Left ventricle myocardium inferior (tissue), 1 donor: ENCODE data around the gene TBC1D4. TPM values are rescaled to one million over a fixed set of nuclear protein-coding genes. Genes with fewer than 3 reads are reported as not detected.

ENCODE experiments used
- DNase-seq: peaks from one replicate; pipeline ENCODE4 v3.0.0-alpha.2; 2020
- H3K27ac ChIP-seq: fragments of 200-600 bp; replicated peaks from 2 replicates; pipeline ENCODE4 v1.8.0; 2021
- H3K27me3 ChIP-seq: fragments of 200-600 bp; 2 replicates; pipeline ENCODE4 v1.8.0; 2021; ENCODE audit warnings: low read depth
- H3K36me3 ChIP-seq: fragments of 200-600 bp; 2 replicates; pipeline ENCODE4 v1.8.0; 2021
- H3K4me1 ChIP-seq: fragments of 200-600 bp; 2 replicates; pipeline ENCODE4 v1.8.0; 2021
- H3K4me3 ChIP-seq: fragments of 200-600 bp; 2 replicates; pipeline ENCODE4 v1.8.0; 2021; ENCODE audit warnings: mild to moderate bottlenecking, moderate library complexity
- H3K9me3 ChIP-seq: fragments of 200-600 bp; replicated peaks from 2 replicates; pipeline ENCODE4 v1.8.0; 2021
- intact Hi-C: fragments of 100-400 bp; cut with micrococcal nuclease; formaldehyde crosslinking; loops from one replicate; pipeline ENCODE4 v1.11.0; 2022
- total RNA-seq: library from RNA; stranded (reverse); fragmentation: NEBNext Ultra II Directional; extraction: Animal tissue kit (Norgen Biotek cat#: 25700); gene quantifications from one replicate; pipeline ENCODE4 v1.2.1, GENCODE V29; 2021
- TF ChIP-seq, protein P1 (sequence below): fragments of 200-600 bp; IDR thresholded peaks from 2 replicates; pipeline ENCODE4 v1.8.0; 2021; ENCODE audit warnings: antibody characterized with exemption, mild to moderate bottlenecking, borderline replicate concordance
- donor health status: DM: no; HTN: yes; CAD: no; lungs with severe emphysema.

TBC1D4 gene
- total RNA-seq, 1 donor from 2014 or later = 97.5 TPM

DNA sequence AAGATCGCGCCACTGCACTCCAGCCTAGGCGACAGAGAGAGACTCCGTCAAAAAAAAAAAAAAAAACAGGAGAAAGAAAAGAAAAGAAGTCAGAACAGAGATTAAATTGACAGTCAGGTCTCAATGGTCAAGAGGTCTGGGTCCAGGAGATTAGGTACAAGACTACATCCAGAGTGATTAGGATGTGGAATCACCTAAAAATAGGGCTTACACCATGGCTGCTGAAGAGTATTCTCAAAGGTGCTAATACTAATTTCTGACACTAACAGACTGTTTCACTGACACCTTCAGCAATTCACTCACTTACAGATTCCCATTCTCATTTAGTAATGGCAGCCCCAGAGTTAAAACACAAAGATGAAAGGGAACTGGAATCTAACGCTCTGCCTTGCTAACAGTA, 91.7 kb downstream of the TBC1D4 start:
- Histone ChIP-seq H3K36me3 (no peaks in the 10 kb centered on the region), H3K27ac (peak overlapping the region; percentile 33), H3K27me3 (no peaks in the 10 kb centered on the region), H3K9me3 (no peaks in the 10 kb centered on the region), H3K4me3 (no peak overlapping the region), H3K4me1 (peaks cover 62% of the 10 kb centered on the region)
- no peak for DNase-seq
- intact Hi-C loops = no loop called here
- TF ChIP-seq, protein P1, sequence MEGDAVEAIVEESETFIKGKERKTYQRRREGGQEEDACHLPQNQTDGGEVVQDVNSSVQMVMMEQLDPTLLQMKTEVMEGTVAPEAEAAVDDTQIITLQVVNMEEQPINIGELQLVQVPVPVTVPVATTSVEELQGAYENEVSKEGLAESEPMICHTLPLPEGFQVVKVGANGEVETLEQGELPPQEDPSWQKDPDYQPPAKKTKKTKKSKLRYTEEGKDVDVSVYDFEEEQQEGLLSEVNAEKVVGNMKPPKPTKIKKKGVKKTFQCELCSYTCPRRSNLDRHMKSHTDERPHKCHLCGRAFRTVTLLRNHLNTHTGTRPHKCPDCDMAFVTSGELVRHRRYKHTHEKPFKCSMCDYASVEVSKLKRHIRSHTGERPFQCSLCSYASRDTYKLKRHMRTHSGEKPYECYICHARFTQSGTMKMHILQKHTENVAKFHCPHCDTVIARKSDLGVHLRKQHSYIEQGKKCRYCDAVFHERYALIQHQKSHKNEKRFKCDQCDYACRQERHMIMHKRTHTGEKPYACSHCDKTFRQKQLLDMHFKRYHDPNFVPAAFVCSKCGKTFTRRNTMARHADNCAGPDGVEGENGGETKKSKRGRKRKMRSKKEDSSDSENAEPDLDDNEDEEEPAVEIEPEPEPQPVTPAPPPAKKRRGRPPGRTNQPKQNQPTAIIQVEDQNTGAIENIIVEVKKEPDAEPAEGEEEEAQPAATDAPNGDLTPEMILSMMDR = no peak

DNA sequence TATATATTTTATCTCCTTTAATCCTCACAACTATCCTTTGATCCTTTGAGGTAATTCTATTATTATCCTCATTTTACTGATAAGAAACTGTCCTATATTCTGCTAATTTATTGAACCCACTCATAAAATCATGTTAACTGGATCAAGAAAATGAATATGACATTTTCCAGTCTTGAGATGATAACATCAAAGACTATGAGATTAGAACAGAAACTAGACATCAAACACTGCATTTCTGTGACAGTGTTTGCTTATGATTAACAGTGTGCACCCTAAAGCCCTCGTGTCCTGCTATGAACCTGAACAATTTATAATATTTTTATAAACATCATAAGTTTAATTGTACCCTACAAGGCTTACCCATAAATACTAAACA, 96.3 kb downstream of the TBC1D4 start:
- TF ChIP-seq, protein P1 = no peak
- Histone ChIP-seq H3K4me1 (peaks cover 57% of the 10 kb centered on the region), H3K9me3 (no peaks in the 10 kb centered on the region), H3K36me3 (no peaks in the 10 kb centered on the region), H3K4me3 (peak overlapping the region; percentile 34), H3K27me3 (no peaks in the 10 kb centered on the region), H3K27ac (peak overlapping the region; percentile 79)
- intact Hi-C loops = no loop called here
- no peak for DNase-seq

DNA sequence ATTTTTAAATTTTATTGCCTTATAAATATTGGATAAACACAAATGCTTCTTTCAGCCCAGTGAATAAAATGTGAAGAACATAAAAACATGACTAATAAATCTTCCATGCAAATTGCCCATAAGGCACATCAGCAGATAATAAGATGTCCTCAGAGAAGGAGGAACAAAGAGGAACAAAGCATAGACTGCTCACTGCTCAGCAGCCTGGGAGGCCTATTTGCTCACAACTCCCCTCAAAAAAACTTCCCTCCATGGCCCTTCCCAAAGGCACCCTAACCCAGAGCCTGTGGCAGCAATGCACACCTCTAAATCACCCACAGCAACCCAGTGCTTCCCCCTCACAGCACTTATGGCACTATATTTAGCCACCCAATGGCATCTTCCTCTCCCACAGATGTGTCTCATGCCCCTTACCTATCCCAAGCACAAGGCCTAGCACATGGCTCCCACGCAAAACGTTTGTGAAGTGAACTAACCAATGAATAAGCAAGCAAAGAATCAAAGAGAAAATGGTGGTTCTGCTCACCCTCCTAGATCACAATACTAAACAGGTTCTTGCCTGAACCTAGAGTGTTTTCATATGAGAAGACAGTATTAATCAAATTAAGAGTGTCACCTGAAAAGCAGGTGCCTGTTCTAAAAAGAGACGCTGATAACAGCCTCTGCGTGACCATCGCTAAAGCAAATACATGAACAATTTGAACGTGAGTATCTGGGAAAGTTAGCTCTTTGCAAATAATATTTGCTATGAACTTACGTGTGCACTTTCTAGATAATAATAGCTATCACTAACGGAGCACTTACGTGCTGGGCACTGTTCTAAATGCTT, 96.9 kb downstream of the TBC1D4 start:
- Histone ChIP-seq H3K27me3 (no peaks in the 10 kb centered on the region), H3K9me3 (no peaks in the 10 kb centered on the region), H3K27ac (peak overlapping the region; percentile 79), H3K36me3 (no peaks in the 10 kb centered on the region), H3K4me3 (peak overlapping the region; percentile 34), H3K4me1 (peaks cover 53% of the 10 kb centered on the region)
- DNase-seq = no peak
- intact Hi-C loops = no loop called here
- TF ChIP-seq, protein P1 = no peak

DNA sequence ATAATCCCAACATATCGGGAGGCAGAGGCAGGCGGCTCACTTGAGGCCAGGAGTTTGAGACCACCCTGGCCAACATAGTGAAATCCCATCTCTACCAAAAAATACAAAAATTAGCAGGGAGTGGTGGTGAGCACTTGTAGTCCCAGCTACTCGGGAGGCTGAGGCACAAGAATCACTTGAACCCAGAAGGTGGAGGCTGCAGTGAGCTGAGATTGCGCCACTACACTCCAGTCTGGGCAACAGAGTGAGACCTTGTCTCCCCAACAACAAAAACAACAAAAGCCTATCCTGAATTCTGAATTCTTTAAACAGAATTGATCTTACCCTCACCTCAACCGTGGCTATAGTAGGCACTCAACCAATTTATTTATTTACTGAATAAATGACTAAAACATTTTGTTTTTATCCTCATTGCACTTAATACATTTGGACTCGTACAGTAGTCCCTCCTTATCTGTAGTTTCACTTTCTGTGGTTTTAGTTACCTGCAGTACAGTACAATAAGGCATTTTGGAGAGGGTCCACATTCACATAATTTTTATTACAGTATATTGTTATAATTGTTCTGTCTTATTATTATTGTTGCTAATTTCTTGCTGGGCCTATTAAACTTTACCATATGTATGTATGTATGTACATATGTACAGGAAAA, 98.8 kb downstream of the TBC1D4 start:
- Histone ChIP-seq H3K27me3 (no peaks in the 10 kb centered on the region), H3K4me3 (no peak overlapping the region), H3K36me3 (no peaks in the 10 kb centered on the region), H3K27ac (no peak overlapping the region), H3K9me3 (no peaks in the 10 kb centered on the region), H3K4me1 (peaks cover 50% of the 10 kb centered on the region)
- TF ChIP-seq, protein P1 = no peak
- intact Hi-C loops = no loop called here
- DNase-seq = no peak

DNA sequence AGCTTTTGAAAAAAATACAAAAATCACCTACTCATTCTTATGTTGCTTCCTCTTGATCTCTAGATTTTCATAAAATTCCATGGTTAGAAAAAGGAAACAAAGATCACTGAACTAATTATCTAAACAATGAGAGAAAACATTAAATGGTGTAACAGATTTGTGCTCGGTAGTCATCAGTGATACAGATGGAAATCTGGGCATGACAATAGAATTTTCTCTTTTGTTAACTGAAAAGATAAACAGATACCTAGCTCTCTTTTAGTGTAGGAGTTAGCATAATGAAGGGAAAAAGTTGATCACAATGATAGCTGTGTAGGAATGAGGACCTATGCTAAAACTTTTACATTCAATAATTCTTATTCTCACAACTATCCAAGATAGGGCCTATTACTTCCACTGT, 103.7 kb downstream of the TBC1D4 start:
- intact Hi-C loops = no loop called here

More for the DNA sequence above, 103.7 kb downstream of the TBC1D4 start:
- Histone ChIP-seq H3K36me3 (no peaks in the 10 kb centered on the region), H3K4me1 (peaks cover 53% of the 10 kb centered on the region), H3K9me3 (no peaks in the 10 kb centered on the region), H3K4me3 (no peak overlapping the region), H3K27me3 (no peaks in the 10 kb centered on the region), H3K27ac (no peak overlapping the region)
- TF ChIP-seq, protein P1 = no peak
- no peak for DNase-seq
